Measurements from ENCODE around the gene PRKCH.
"Not testable (repeated sequence)": the region's sequence is repeated elsewhere in the genome, so short reads cannot be mapped to it uniquely, and the experiment has no call there.

Gene PRKCH

DNA sequence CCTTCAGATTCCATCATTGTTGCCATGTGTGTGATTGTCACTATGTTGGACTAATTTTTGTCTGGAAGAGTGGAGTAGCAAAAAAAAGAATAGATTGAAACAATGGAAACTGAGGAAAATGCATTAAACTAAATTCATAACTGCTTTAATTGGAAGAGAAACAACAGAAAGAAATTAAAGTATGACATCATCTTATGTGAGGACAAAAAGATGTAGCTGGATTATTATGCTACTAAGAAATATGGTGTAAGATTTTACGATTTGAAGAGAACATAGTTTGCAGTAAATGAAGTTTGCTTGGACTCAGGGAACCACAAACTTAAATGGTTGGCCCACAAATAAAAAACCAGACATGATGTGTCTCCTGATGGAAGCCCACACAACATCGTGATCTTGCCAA is 76.8 kb downstream of the PRKCH start:
- H3K27ac ChIP-seq (ENCODE audit: low read length), result no peak overlapping the region
- H3K27me3 ChIP-seq (ENCODE audit: control insufficient read depth, insufficient read depth, low read length), result no peaks in the 10 kb centered on the region
- H3K9me3 ChIP-seq (ENCODE audit: control insufficient read depth, insufficient read depth, low read length), result no peaks in the 10 kb centered on the region
- WGBS (ENCODE audit: insufficient coverage, insufficient read length), result 100% methylated on average over 1 of the region's 2 CpGs
- H3K36me3 ChIP-seq (ENCODE audit: control insufficient read depth, insufficient read depth, low read length), result no peaks in the 10 kb centered on the region
- no peaks in the 10 kb centered on the region for H3K4me1 ChIP-seq (ENCODE audit: control insufficient read depth, insufficient read depth, low read length)
- no peak for DNase-seq (ENCODE audit: low read depth, low spot score)
- H3K4me3 ChIP-seq (ENCODE audit: low read length), result no peak overlapping the region

DNA sequence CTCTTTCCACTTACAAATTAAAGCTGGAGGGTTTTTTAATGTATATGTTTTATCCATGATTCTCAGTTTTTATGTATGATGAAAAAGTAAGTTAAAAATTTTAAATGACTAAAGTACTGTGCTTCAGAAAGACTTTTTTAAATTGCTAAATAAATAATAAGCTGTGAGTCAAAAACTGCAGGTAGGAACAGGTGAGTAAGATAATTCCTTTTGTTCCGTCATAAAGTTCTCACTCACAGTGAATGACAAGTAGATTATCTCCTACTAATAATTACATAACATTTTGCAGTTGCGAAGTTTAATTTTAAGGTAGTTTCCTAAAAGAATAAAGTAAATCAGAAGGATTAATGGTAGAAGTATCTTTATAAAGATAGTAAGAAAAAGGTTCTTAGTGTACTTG is 78.0 kb downstream of the PRKCH start:
- Histone ChIP-seq H3K4me3 (ENCODE audit: low read length) (no peak overlapping the region), H3K27ac (ENCODE audit: low read length) (no peak overlapping the region), H3K9me3 (ENCODE audit: control insufficient read depth, insufficient read depth, low read length) (no peaks in the 10 kb centered on the region), H3K36me3 (ENCODE audit: control insufficient read depth, insufficient read depth, low read length) (no peaks in the 10 kb centered on the region), H3K4me1 (ENCODE audit: control insufficient read depth, insufficient read depth, low read length) (no peaks in the 10 kb centered on the region), H3K27me3 (ENCODE audit: control insufficient read depth, insufficient read depth, low read length) (no peaks in the 10 kb centered on the region)
- no CpG with 5 or more reads among the region's 2 CpGs for WGBS (ENCODE audit: insufficient coverage, insufficient read length)
- DNase-seq (ENCODE audit: low read depth, low spot score), result no peak

- no peaks in the 10 kb centered on the region for H3K27me3 ChIP-seq (ENCODE audit: control insufficient read depth, insufficient read depth, low read length)
- no peak overlapping the region for H3K4me3 ChIP-seq (ENCODE audit: low read length)
- H3K9me3 ChIP-seq (ENCODE audit: control insufficient read depth, insufficient read depth, low read length), result no peaks in the 10 kb centered on the region
- H3K36me3 ChIP-seq (ENCODE audit: control insufficient read depth, insufficient read depth, low read length), result no peaks in the 10 kb centered on the region
- peaks cover 2% of the 10 kb centered on the region; the same call in 1 of the 2 replicates for H3K4me1 ChIP-seq (ENCODE audit: control insufficient read depth, insufficient read depth, low read length)
- H3K27ac ChIP-seq (ENCODE audit: low read length), result no peak overlapping the region
- no peak for DNase-seq (ENCODE audit: low read depth, low spot score)
- WGBS (ENCODE audit: insufficient coverage, insufficient read length), result no CpG with 5 or more reads among the region's 2 CpGs
Measured at GRCh38 chr14:61401461-61401860, 80.1 kb downstream of the PRKCH start.

- Histone ChIP-seq H3K9me3 (ENCODE audit: control insufficient read depth, insufficient read depth, low read length) (no peaks in the 10 kb centered on the region), H3K27me3 (ENCODE audit: control insufficient read depth, insufficient read depth, low read length) (no peaks in the 10 kb centered on the region), H3K4me1 (ENCODE audit: control insufficient read depth, insufficient read depth, low read length) (peaks cover 2% of the 10 kb centered on the region; the same call in 1 of the 2 replicates), H3K36me3 (ENCODE audit: control insufficient read depth, insufficient read depth, low read length) (no peaks in the 10 kb centered on the region), H3K27ac (ENCODE audit: low read length) (no peak overlapping the region), H3K4me3 (ENCODE audit: low read length) (no peak overlapping the region)
- DNase-seq (ENCODE audit: low read depth, low spot score), result no peak
- no CpG with 5 or more reads among the region's 2 CpGs for WGBS (ENCODE audit: insufficient coverage, insufficient read length)
Measured at GRCh38 chr14:61403411-61403810, 82.0 kb downstream of the PRKCH start.

DNA sequence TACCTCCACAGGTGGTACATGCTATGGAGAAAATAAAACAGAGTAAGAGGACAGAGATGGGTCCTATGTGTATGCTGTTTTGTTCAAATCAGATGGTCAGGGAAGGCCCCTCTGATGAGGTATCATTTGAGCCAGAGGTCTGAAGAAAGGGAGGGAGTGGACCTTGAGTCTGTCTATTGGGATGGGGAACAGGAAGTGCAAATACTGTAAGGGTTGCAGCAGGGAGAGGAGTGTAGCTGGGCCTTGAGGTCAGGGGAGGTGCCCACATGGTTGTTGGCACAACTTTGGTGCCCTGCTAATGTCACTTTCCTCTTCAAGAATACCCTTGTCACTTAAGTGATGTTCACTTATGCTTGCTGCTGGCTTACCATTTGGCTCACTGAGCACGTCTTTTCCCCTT is 83.3 kb downstream of the PRKCH start:
- Histone ChIP-seq H3K36me3 (ENCODE audit: control insufficient read depth, insufficient read depth, low read length) (no peaks in the 10 kb centered on the region), H3K9me3 (ENCODE audit: control insufficient read depth, insufficient read depth, low read length) (no peaks in the 10 kb centered on the region), H3K27me3 (ENCODE audit: control insufficient read depth, insufficient read depth, low read length) (no peaks in the 10 kb centered on the region), H3K4me1 (ENCODE audit: control insufficient read depth, insufficient read depth, low read length) (peaks cover 2% of the 10 kb centered on the region; the same call in 1 of the 2 replicates), H3K4me3 (ENCODE audit: low read length) (no peak overlapping the region), H3K27ac (ENCODE audit: low read length) (no peak overlapping the region)
- no CpG with 5 or more reads among the region's 1 CpG for WGBS (ENCODE audit: insufficient coverage, insufficient read length)
- DNase-seq (ENCODE audit: low read depth, low spot score), result no peak

- H3K27ac ChIP-seq (ENCODE audit: low read length), result no peak overlapping the region
- no peaks in the 10 kb centered on the region for H3K27me3 ChIP-seq (ENCODE audit: control insufficient read depth, insufficient read depth, low read length)
- H3K4me3 ChIP-seq (ENCODE audit: low read length), result no peak overlapping the region
- H3K9me3 ChIP-seq (ENCODE audit: control insufficient read depth, insufficient read depth, low read length), result no peaks in the 10 kb centered on the region
- no peaks in the 10 kb centered on the region for H3K36me3 ChIP-seq (ENCODE audit: control insufficient read depth, insufficient read depth, low read length)
- WGBS (ENCODE audit: insufficient coverage, insufficient read length), result no CpG with 5 or more reads among the region's 4 CpGs
- DNase-seq (ENCODE audit: low read depth, low spot score), result peak; percentile 9
- H3K4me1 ChIP-seq (ENCODE audit: control insufficient read depth, insufficient read depth, low read length), result peaks cover 2% of the 10 kb centered on the region; the same call in 1 of the 2 replicates
Measured at GRCh38 chr14:61406198-61406597, 84.8 kb downstream of the PRKCH start.

- H3K27ac ChIP-seq (ENCODE audit: low read length), result no peak overlapping the region
- no peaks in the 10 kb centered on the region for H3K27me3 ChIP-seq (ENCODE audit: control insufficient read depth, insufficient read depth, low read length)
- H3K4me1 ChIP-seq (ENCODE audit: control insufficient read depth, insufficient read depth, low read length), result peaks cover 2% of the 10 kb centered on the region; the same call in 1 of the 2 replicates
- no peaks in the 10 kb centered on the region for H3K36me3 ChIP-seq (ENCODE audit: control insufficient read depth, insufficient read depth, low read length)
- no peak overlapping the region for H3K4me3 ChIP-seq (ENCODE audit: low read length)
- WGBS (ENCODE audit: insufficient coverage, insufficient read length), result no CpG with 5 or more reads among the region's 6 CpGs
- H3K9me3 ChIP-seq (ENCODE audit: control insufficient read depth, insufficient read depth, low read length), result no peaks in the 10 kb centered on the region
- no peak for DNase-seq (ENCODE audit: low read depth, low spot score)
Measured at GRCh38 chr14:61406675-61407074, 85.3 kb downstream of the PRKCH start.

GRCh38 chr14:61408498-61408897 is 87.1 kb downstream of the PRKCH start:
- H3K4me3 ChIP-seq (ENCODE audit: low read length), result no peak overlapping the region
- H3K36me3 ChIP-seq (ENCODE audit: control insufficient read depth, insufficient read depth, low read length), result no peaks in the 10 kb centered on the region
- H3K9me3 ChIP-seq (ENCODE audit: control insufficient read depth, insufficient read depth, low read length), result no peaks in the 10 kb centered on the region
- no peak for DNase-seq (ENCODE audit: low read depth, low spot score)
- H3K27ac ChIP-seq (ENCODE audit: low read length), result no peak overlapping the region
- WGBS (ENCODE audit: insufficient coverage, insufficient read length), result no CpG with 5 or more reads among the region's 6 CpGs
- H3K27me3 ChIP-seq (ENCODE audit: control insufficient read depth, insufficient read depth, low read length), result no peaks in the 10 kb centered on the region
- H3K4me1 ChIP-seq (ENCODE audit: control insufficient read depth, insufficient read depth, low read length), result peaks cover 2% of the 10 kb centered on the region; the same call in 1 of the 2 replicates

- no peak for DNase-seq (ENCODE audit: low read depth, low spot score)
Measured at GRCh38 chr14:61409782-61410181, 88.4 kb downstream of the PRKCH start.

DNA sequence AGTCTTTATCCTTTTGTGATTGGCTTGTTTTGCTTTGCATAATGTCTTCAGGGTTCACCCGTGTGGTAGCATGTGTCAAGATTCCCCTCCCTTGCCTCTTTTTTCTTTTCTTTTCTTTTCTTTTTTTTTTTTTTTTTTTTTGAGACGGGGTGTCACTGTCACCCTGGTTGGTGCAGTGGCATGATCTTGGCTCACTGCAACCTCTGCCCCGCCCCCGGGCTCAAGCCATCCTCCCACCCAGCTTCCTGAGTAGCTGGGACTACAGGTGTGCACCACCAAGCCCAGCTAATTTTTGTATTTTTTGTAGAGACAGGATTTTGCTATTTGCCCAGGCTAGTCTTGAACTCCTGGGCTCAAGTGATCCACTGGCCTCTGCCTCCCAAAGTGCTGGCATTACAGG is 94.6 kb downstream of the PRKCH start:
- H3K27ac ChIP-seq (ENCODE audit: low read length); H3K4me3 ChIP-seq (ENCODE audit: low read length); H3K4me1 ChIP-seq (ENCODE audit: control insufficient read depth, insufficient read depth, low read length); H3K9me3 ChIP-seq (ENCODE audit: control insufficient read depth, insufficient read depth, low read length); H3K27me3 ChIP-seq (ENCODE audit: control insufficient read depth, insufficient read depth, low read length); DNase-seq (ENCODE audit: low read depth, low spot score); H3K36me3 ChIP-seq (ENCODE audit: control insufficient read depth, insufficient read depth, low read length): not testable (repeated sequence)
- no CpG with 5 or more reads among the region's 4 CpGs for WGBS (ENCODE audit: insufficient coverage, insufficient read length)

More at GRCh38 chr14:61409782-61410181, 88.4 kb downstream of the PRKCH start:
- Histone ChIP-seq H3K4me1 (ENCODE audit: control insufficient read depth, insufficient read depth, low read length) (peaks cover 2% of the 10 kb centered on the region; the same call in 1 of the 2 replicates), H3K27me3 (ENCODE audit: control insufficient read depth, insufficient read depth, low read length) (no peaks in the 10 kb centered on the region), H3K27ac (ENCODE audit: low read length) (no peak overlapping the region), H3K9me3 (ENCODE audit: control insufficient read depth, insufficient read depth, low read length) (no peaks in the 10 kb centered on the region), H3K36me3 (ENCODE audit: control insufficient read depth, insufficient read depth, low read length) (no peaks in the 10 kb centered on the region), H3K4me3 (ENCODE audit: low read length) (no peak overlapping the region)
- no CpG with 5 or more reads among the region's 1 CpG for WGBS (ENCODE audit: insufficient coverage, insufficient read length)

GRCh38 chr14:61416591-61416990 is 95.2 kb downstream of the PRKCH start:
- WGBS (ENCODE audit: insufficient coverage, insufficient read length), result no CpG with 5 or more reads among the region's 2 CpGs
- Histone ChIP-seq H3K27ac (ENCODE audit: low read length) (no peak overlapping the region), H3K9me3 (ENCODE audit: control insufficient read depth, insufficient read depth, low read length) (no peaks in the 10 kb centered on the region), H3K36me3 (ENCODE audit: control insufficient read depth, insufficient read depth, low read length) (no peaks in the 10 kb centered on the region), H3K27me3 (ENCODE audit: control insufficient read depth, insufficient read depth, low read length) (no peaks in the 10 kb centered on the region), H3K4me1 (ENCODE audit: control insufficient read depth, insufficient read depth, low read length) (no peaks in the 10 kb centered on the region), H3K4me3 (ENCODE audit: low read length) (no peak overlapping the region)
- DNase-seq (ENCODE audit: low read depth, low spot score), result no peak
